Testis (tissue), 2 donors: ENCODE data around the gene LRFN2.

Experiments
- POLR2A ChIP-seq: fragments of 450-650 bp; IDR thresholded peaks from one replicate; pipeline ENCODE4 v1.6.1; 2017; ENCODE audit warnings: antibody characterized with exemption, mild to moderate bottlenecking, moderate library complexity
- TF ChIP-seq, protein P1 (sequence below), 3 experiments: fragments of 450-650 bp in 2 of 3; fragments of 200-600 bp in 1 of 3; sonication (generic) in 1 of 3; IDR thresholded peaks; one replicate each; pipeline ENCODE4 v1.5.1; 2016 to 2019; ENCODE audit warnings: antibody characterized with exemption in 3 of 3, mild to moderate bottlenecking in 2 of 3, moderate library complexity in 1 of 3

DNA sequence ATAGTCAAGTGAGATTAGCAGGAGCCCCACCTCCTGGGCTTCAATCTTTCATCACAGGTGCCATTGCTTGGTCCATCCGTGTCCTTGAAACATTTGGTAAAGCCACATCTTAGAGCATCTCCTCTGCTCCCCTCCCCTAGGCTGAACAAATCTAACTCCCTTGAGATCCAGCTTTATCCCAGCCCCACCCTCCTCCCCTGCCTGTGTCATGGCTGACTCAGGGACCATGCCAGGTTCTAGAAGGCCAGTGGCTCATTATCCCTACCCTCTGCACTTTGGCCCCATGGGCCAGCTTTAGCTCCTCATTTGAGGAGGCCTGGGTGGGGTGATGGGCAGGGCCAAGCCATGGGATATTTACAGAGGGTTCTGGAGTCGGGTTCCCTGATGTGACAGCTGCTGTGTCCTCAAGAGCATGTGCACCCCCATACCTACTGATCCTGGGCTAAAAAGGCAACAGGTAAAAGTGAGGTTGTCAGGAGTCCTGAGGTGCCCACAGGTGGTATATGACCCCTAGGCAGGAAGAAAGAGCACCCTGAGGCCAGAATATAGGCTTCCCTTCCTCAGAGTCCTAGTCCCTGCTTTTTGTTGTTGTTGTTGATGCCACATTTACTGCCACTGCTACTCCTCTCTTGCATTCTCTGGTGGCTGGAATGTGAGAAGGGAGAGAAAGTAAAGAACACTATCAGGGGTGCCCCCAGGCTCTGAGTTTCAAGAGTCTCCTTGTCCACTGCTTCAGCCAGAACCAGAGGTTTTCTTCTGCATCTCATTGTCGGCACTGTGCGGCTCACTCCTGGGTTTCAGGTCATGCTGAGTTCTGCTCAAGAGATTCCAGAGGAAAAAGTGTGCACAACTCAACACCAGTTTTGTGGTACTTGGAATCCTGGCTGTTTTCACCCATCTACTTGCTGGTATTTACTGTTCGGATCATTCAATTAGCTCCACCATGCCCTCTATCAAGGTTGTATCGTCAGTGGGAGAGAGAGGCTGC lies 228.4 kb downstream of the LRFN2 start:
- TF ChIP-seq, protein P1, sequence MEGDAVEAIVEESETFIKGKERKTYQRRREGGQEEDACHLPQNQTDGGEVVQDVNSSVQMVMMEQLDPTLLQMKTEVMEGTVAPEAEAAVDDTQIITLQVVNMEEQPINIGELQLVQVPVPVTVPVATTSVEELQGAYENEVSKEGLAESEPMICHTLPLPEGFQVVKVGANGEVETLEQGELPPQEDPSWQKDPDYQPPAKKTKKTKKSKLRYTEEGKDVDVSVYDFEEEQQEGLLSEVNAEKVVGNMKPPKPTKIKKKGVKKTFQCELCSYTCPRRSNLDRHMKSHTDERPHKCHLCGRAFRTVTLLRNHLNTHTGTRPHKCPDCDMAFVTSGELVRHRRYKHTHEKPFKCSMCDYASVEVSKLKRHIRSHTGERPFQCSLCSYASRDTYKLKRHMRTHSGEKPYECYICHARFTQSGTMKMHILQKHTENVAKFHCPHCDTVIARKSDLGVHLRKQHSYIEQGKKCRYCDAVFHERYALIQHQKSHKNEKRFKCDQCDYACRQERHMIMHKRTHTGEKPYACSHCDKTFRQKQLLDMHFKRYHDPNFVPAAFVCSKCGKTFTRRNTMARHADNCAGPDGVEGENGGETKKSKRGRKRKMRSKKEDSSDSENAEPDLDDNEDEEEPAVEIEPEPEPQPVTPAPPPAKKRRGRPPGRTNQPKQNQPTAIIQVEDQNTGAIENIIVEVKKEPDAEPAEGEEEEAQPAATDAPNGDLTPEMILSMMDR (IDR thresholded peaks at IDR 0.05), result no peak
- no peak for TF ChIP-seq POLR2A
